PC-9 (cell line): ENCODE data around the gene ERCC6L2. TPM values are rescaled to one million over a fixed set of nuclear protein-coding genes. Genes with fewer than 3 reads are reported as not detected.

Experiments
- BruUV-seq: library from RNA; stranded (reverse); fragments of 400-500 nt; replicated peaks from 2 replicates; lab custom pipeline; 2021; lab: Mats Ljungman, UMichigan
- CTCF ChIA-PET: fragments of 300-600 bp; sonication (Branson Sonifier 250); formaldehyde crosslinking; loops from one replicate; lab custom pipeline; 2022; ENCODE audit warnings: antibody characterized with exemption; lab: Charles Lee
- POLR2A ChIA-PET: fragments of 300-600 bp; sonication (Branson Sonifier 250); formaldehyde crosslinking; loops from one replicate; lab custom pipeline; 2022; ENCODE audit warnings: antibody characterized with exemption; ENCODE audit not compliant: unreplicated experiment; lab: Charles Lee
- DNase-seq, 2 experiments: peaks; one replicate each; pipeline versions ENCODE4 v3.0.0 to v3.0.0-alpha.2; 2015 to 2022; ENCODE audit warnings: mixed read lengths in 1 of 2
- H2AFZ ChIP-seq: fragments of 200-600 bp; sonication (generic); 2 replicates; pipeline ENCODE4 v1.8.1; 2017; ENCODE audit warnings: antibody characterized with exemption
- H3F3A ChIP-seq: fragments of 200-600 bp; sonication (generic); 2 replicates; pipeline ENCODE4 v1.8.1; 2017; ENCODE audit warnings: antibody characterized with exemption, mild to moderate bottlenecking, low read depth; ENCODE audit not compliant: insufficient read depth
- H3K27ac ChIP-seq: fragments of 200-600 bp; sonication (generic); 2 replicates; pipeline ENCODE4 v1.6.1; 2016; ENCODE audit warnings: mixed run types
- H3K27me3 ChIP-seq: fragments of 200-600 bp; sonication (generic); 2 replicates; pipeline ENCODE4 v1.6.1; 2016; ENCODE audit warnings: low read depth, mixed run types; ENCODE audit not compliant: insufficient read depth
- H3K36me3 ChIP-seq: fragments of 200-600 bp; sonication (generic); 2 replicates; pipeline ENCODE4 v1.6.1; 2016; ENCODE audit warnings: low read depth, mixed run types
- H3K4me1 ChIP-seq: fragments of 200-600 bp; sonication (generic); replicated peaks from 2 replicates; pipeline ENCODE4 v1.6.1; 2016; ENCODE audit warnings: mixed run types; ENCODE audit not compliant: insufficient read depth
- H3K4me2 ChIP-seq: fragments of 200-600 bp; sonication (generic); 2 replicates; pipeline ENCODE4 v1.6.1; 2017; ENCODE audit warnings: mixed run types
- H3K4me3 ChIP-seq: fragments of 200-600 bp; sonication (generic); 2 replicates; pipeline ENCODE4 v1.6.1; 2016; ENCODE audit warnings: mixed run types
- H3K79me2 ChIP-seq: fragments of 200-600 bp; sonication (generic); 2 replicates; pipeline ENCODE4 v1.6.1; 2017; ENCODE audit warnings: low read depth, mixed run types
- H3K9me2 ChIP-seq: fragments of 200-600 bp; sonication (generic); 2 replicates; pipeline ENCODE4 v1.8.1; 2017; ENCODE audit warnings: mild to moderate bottlenecking; ENCODE audit not compliant: insufficient read depth
- H3K9me3 ChIP-seq: fragments of 200-600 bp; sonication (generic); 2 replicates; pipeline ENCODE4 v1.8.1; 2016; ENCODE audit warnings: low read depth; ENCODE audit not compliant: insufficient read depth
- H4K20me1 ChIP-seq: fragments of 200-600 bp; sonication (generic); 2 replicates; pipeline ENCODE4 v1.8.1; 2017; ENCODE audit not compliant: insufficient read depth
- EZH2 ChIP-seq: fragments of 200-600 bp; sonication (generic); IDR thresholded peaks from 2 replicates; pipeline ENCODE4 v1.8.0; 2017; ENCODE audit warnings: antibody characterized with exemption, low read depth
- intact Hi-C: fragments of 100-400 bp; cut with micrococcal nuclease; formaldehyde crosslinking; loops from one replicate; pipeline ENCODE4 v1.10.0; 2022; ENCODE audit not compliant: unreplicated experiment
- total RNA-seq: library from RNA; stranded (reverse); gene quantifications from 2 replicates; pipeline ENCODE4 v1.2.3, GENCODE V29; 2021
- TF ChIP-seq, protein P1 (sequence below): fragments of 200-600 bp; sonication (generic); conservative IDR thresholded peaks from 2 replicates; pipeline ENCODE4 v1.6.1; 2017; ENCODE audit warnings: mixed run types, antibody characterized with exemption, mild to moderate bottlenecking, moderate library complexity

The ERCC6L2 gene
- total RNA-seq, 1 experiment from 2014 or later, result 41.4 TPM

DNA sequence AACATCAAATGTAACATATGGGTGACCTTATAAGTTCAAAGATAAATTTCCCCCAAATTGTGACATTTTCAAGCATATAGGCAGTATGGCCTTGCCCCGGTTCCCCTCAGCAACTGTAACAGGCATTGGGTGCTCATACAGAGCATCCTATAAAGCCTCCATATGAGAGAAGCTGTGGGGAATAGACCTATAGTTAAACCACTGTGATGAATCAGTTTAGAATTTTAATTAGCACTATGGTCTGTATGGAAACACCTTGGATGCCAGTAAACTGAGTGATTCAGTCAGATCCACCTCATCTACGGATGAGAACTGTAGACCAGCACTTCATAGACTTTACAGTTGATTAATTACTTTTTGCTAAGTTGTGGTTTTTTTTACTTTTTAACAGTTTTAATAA is 79.4 kb downstream of the ERCC6L2 start:
- Histone ChIP-seq H3K27ac (no peak overlapping the region), H2AFZ (no peak overlapping the region), H3F3A (no peaks in the 10 kb centered on the region), H4K20me1 (no peaks in the 10 kb centered on the region), H3K4me1 (no peaks in the 10 kb centered on the region), H3K9me2 (no peaks in the 10 kb centered on the region), H3K79me2 (no peaks in the 10 kb centered on the region), H3K9me3 (no peaks in the 10 kb centered on the region), H3K27me3 (no peaks in the 10 kb centered on the region), H3K4me2 (no peak overlapping the region), H3K36me3 (peaks cover 4% of the 10 kb centered on the region; the same call in 1 of the 2 replicates), H3K4me3 (no peak overlapping the region)
- no peak for DNase-seq
- no TSS peak for BruUV-seq
- CTCF ChIA-PET, result no interaction called here
- intact Hi-C loops, result no loop called here
- POLR2A ChIA-PET, result no interaction called here
- TF ChIP-seq, protein P1, sequence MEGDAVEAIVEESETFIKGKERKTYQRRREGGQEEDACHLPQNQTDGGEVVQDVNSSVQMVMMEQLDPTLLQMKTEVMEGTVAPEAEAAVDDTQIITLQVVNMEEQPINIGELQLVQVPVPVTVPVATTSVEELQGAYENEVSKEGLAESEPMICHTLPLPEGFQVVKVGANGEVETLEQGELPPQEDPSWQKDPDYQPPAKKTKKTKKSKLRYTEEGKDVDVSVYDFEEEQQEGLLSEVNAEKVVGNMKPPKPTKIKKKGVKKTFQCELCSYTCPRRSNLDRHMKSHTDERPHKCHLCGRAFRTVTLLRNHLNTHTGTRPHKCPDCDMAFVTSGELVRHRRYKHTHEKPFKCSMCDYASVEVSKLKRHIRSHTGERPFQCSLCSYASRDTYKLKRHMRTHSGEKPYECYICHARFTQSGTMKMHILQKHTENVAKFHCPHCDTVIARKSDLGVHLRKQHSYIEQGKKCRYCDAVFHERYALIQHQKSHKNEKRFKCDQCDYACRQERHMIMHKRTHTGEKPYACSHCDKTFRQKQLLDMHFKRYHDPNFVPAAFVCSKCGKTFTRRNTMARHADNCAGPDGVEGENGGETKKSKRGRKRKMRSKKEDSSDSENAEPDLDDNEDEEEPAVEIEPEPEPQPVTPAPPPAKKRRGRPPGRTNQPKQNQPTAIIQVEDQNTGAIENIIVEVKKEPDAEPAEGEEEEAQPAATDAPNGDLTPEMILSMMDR, result no peak
- no peak for TF ChIP-seq EZH2

DNA sequence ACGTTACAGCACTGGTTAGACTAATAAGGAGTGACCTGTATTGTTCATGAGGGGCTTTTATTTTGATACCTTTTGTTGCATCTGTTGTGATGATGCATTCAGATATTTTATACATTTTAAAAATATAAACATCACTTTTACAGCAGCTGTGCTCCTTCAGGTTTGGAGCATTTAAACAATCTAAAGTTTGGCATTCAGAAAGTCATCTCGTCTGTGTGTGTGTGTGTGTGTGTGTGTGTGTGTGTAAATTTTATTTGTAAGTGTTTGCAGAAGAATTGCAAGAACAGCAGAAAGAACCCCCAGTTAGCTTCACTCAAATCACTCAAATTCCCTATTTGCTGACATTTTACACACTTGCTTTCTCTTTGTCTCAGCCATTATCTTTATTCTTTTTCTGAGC is 87.4 kb downstream of the ERCC6L2 start:
- no peak overlapping the region for H2AFZ ChIP-seq
- BruUV-seq, result no TSS peak
- ChIA-PET POLR2A (no interaction called here), CTCF (no interaction called here)
- TF ChIP-seq, protein P1, result no peak
- TF ChIP-seq EZH2, result no peak
- no peak overlapping the region for H3K4me3 ChIP-seq
- intact Hi-C loops, result no loop called here
- H4K20me1 ChIP-seq, result no peaks in the 10 kb centered on the region
- no peak overlapping the region for H3K27ac ChIP-seq
- no peaks in the 10 kb centered on the region for H3F3A ChIP-seq
- no peaks in the 10 kb centered on the region for H3K36me3 ChIP-seq
- no peaks in the 10 kb centered on the region for H3K9me3 ChIP-seq
- DNase-seq, result no peak
- H3K4me1 ChIP-seq, result no peaks in the 10 kb centered on the region
- no peaks in the 10 kb centered on the region for H3K79me2 ChIP-seq
- H3K4me2 ChIP-seq, result no peak overlapping the region
- no peaks in the 10 kb centered on the region for H3K9me2 ChIP-seq
- no peaks in the 10 kb centered on the region for H3K27me3 ChIP-seq

DNA sequence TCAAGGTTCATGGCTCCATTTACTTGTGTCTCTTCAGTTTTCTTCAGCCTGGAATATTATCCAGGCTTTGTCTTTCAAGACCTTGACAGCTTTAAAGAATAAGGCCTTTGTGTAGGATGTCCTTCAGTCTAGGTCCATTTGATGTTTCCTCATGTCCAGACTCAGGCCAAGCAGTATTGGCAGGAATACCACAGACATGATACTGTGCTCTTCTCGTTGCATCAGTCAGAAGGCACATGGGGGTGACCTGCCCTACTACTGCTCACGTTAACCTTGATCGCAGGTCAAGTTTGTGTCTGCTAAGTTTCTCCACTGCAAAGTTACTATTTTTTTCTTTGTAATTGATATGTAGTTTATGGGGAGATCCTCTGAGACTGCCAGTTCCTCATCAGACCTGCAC is 88.2 kb downstream of the ERCC6L2 start:
- intact Hi-C loops, result no loop called here
- H3K79me2 ChIP-seq, result no peaks in the 10 kb centered on the region
- no peak overlapping the region for H3K4me2 ChIP-seq
- H2AFZ ChIP-seq, result no peak overlapping the region
- H3K27ac ChIP-seq, result no peak overlapping the region
- H3K4me3 ChIP-seq, result no peak overlapping the region
- H3K9me3 ChIP-seq, result no peaks in the 10 kb centered on the region
- H3F3A ChIP-seq, result no peaks in the 10 kb centered on the region
- DNase-seq, result no peak
- H3K27me3 ChIP-seq, result no peaks in the 10 kb centered on the region
- no peaks in the 10 kb centered on the region for H4K20me1 ChIP-seq
- no peak for TF ChIP-seq EZH2
- TF ChIP-seq, protein P1, result no peak
- BruUV-seq, result no TSS peak
- H3K36me3 ChIP-seq, result no peaks in the 10 kb centered on the region
- H3K4me1 ChIP-seq, result no peaks in the 10 kb centered on the region
- CTCF ChIA-PET, result no interaction called here
- POLR2A ChIA-PET, result interaction anchor here (0.7 kb wide), 1 partner anchor 1296 kb away, joined by 3 read pairs; no protein-coding TSS in a partner anchor
- no peaks in the 10 kb centered on the region for H3K9me2 ChIP-seq
